ENCODE data around the gene SEMA6D.

SEMA6D gene

DNA sequence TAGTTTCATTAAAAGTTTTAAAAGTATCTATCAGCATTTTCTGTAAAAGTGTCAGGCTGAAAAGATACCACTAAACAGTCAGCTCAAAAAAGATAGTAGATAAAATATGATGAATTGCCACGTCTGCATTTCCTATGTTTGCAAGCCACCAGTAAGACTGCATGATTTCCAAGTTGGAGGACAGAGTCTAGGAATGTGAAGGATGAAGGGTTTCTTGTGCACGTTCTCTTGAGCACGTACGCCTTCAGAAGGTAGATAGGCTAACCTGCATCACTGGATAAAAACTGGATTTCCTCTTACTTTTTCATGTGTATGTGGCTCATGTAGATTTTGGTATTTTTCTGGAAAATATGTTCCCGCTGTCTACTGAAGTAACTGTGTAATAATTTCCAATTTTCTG is 9.9 kb upstream of the SEMA6D start:
- TF ChIP-seq, protein P1, sequence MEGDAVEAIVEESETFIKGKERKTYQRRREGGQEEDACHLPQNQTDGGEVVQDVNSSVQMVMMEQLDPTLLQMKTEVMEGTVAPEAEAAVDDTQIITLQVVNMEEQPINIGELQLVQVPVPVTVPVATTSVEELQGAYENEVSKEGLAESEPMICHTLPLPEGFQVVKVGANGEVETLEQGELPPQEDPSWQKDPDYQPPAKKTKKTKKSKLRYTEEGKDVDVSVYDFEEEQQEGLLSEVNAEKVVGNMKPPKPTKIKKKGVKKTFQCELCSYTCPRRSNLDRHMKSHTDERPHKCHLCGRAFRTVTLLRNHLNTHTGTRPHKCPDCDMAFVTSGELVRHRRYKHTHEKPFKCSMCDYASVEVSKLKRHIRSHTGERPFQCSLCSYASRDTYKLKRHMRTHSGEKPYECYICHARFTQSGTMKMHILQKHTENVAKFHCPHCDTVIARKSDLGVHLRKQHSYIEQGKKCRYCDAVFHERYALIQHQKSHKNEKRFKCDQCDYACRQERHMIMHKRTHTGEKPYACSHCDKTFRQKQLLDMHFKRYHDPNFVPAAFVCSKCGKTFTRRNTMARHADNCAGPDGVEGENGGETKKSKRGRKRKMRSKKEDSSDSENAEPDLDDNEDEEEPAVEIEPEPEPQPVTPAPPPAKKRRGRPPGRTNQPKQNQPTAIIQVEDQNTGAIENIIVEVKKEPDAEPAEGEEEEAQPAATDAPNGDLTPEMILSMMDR (conservative IDR thresholded peaks at IDR 0.05), result no peak
- TF ChIP-seq ZFX (IDR thresholded peaks at IDR 0.05), result no peak
- no peak overlapping the region for H3K27ac ChIP-seq

GRCh38 chr15:47708161-47708980 is 8.9 kb upstream of the SEMA6D start:
- H3K27ac ChIP-seq, result no peak overlapping the region
- TF ChIP-seq ZFX (IDR thresholded peaks at IDR 0.05), result no peak
- TF ChIP-seq, protein P1 (conservative IDR thresholded peaks at IDR 0.05), result no peak

DNA sequence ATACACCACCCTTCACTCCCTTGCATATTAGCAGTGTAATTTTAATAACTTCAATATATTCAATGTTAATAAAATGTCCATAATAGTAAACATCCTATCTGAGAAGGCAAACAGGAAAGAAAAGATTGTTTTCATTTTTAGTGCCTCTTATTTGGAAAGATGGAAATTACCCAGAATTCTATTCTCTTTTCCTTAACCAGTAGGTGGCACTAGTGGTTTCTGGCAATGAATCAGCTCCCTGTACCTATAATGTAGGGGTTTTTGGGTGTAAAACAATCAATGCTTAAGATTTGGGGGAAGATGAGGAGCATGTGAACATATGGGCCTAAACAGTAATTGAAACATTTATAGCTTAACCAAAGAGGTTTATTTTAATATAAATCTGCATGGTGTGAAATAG is 5.7 kb upstream of the SEMA6D start:
- H3K27ac ChIP-seq, result no peak overlapping the region
- TF ChIP-seq, protein P1 (conservative IDR thresholded peaks at IDR 0.05), result peak; percentile 76
- no peak for TF ChIP-seq ZFX (IDR thresholded peaks at IDR 0.05)

DNA sequence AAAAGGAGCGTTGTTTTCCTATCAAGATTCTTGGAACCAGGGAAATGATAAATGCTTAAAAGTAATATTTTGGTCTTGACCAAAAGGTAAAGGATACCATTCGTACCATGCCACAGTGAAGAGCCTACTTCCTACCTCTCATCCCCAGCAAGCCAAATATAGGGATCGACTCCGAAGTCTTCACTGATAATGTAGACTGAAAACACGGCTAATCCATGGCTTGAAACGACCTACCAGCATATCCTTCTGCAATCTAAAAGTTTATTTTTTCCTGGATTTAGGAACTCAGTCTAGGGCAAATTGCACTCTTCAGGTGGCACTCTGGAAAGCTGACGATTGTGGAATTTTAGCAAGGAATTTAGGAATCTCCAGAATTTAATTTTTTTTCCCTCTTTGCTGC is 1.9 kb upstream of the SEMA6D start:
- no peak for TF ChIP-seq ZFX (IDR thresholded peaks at IDR 0.05)
- TF ChIP-seq, protein P1 (conservative IDR thresholded peaks at IDR 0.05), result no peak
- no peak overlapping the region for H3K27ac ChIP-seq

DNA sequence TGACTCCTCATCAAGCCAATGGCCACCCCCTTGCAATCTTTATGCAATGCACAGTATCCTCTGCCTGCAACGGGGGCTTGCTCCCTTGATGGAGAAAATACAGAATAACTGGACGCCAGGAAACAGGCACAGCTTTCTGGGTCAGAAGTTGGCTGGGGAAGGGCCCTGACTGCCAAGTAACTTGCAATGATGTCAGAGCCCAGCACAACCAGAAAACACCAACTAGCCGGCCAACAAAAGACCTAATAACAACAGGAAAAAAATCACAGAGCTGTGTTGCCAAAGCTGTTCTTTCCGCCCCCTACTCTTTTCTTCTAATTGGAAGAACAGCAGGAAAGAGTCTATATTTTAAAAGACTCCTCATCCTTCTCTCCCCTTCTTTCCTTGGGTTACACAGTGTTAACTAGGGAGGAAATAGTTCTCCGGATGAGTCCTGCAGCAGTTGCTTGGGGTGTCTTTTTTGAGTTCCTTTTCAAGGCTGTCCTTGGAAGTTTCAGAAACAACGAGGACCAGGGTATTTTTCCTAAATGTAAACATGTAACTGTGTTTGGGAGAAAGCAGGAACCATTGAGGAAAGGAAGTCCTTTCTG is 1.4 kb upstream of the SEMA6D start:
- no peak for TF ChIP-seq ZFX (IDR thresholded peaks at IDR 0.05)
- TF ChIP-seq, protein P1 (conservative IDR thresholded peaks at IDR 0.05), result no peak
- H3K27ac ChIP-seq, result no peak overlapping the region

DNA sequence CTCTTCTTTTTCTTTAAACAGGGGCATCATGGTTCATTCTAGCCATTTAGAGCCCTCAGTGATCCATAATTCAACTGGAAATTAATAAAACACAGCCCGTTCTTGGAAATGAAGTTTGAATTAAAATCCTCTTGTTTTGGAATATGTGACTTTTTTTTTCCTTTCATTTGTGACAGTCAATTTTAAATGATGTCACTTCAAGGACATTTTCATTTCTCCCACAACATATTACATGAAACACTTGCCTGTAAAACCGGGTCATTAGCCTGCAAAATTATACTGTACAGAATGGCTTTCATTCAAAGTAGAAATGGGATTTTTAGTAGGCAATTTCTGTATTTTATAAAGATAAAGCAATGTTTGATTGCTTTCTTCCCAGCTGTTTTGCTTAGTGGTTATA is 789 bp upstream of the SEMA6D start:
- TF ChIP-seq, protein P1 (conservative IDR thresholded peaks at IDR 0.05), result no peak
- no peak for TF ChIP-seq ZFX (IDR thresholded peaks at IDR 0.05)
- H3K27ac ChIP-seq, result no peak overlapping the region

All from C4-2B (cell line).